HG02642 (cell line): ENCODE data around the gene ESRRG.

Experiments used
- ATAC-seq: cut with Tn5 transposase; IDR thresholded peaks from one replicate; pipeline ENCODE4 v1.9.1; 2021; ENCODE audit warnings: mild to moderate bottlenecking; ENCODE audit not compliant: unreplicated experiment, poor library complexity

Gene ESRRG

GRCh38 chr1:216587715-216588114 is 135.5 kb downstream of the ESRRG start:
- ATAC-seq = no peak

- no peak for ATAC-seq
These were observed 141.1 kb downstream of the ESRRG start for GRCh38 chr1:216582151-216582550.

GRCh38 chr1:216580538-216581057 is 142.6 kb downstream of the ESRRG start:
- no peak for ATAC-seq

- ATAC-seq = no peak
These were observed 146.8 kb downstream of the ESRRG start for GRCh38 chr1:216576234-216576937.

GRCh38 chr1:216566641-216567205 is 156.5 kb downstream of the ESRRG start:
- no peak for ATAC-seq

- ATAC-seq = no peak
These were observed 160.1 kb downstream of the ESRRG start for GRCh38 chr1:216563087-216563486.

GRCh38 chr1:216562383-216562782 is 160.8 kb downstream of the ESRRG start:
- ATAC-seq = no peak

- no peak for ATAC-seq
These were observed 162.7 kb downstream of the ESRRG start for GRCh38 chr1:216560527-216560926.

GRCh38 chr1:216559359-216559758 is 163.9 kb downstream of the ESRRG start:
- no peak for ATAC-seq

- no peak for ATAC-seq
These were observed 167.6 kb downstream of the ESRRG start for GRCh38 chr1:216555653-216556052.

GRCh38 chr1:216554934-216555333 is 168.3 kb downstream of the ESRRG start:
- no peak for ATAC-seq

- no peak for ATAC-seq
These were observed 169.5 kb downstream of the ESRRG start for GRCh38 chr1:216553766-216554165.

GRCh38 chr1:216553040-216553439 is 170.2 kb downstream of the ESRRG start:
- no peak for ATAC-seq

- ATAC-seq = no peak
These were observed 173.4 kb downstream of the ESRRG start for GRCh38 chr1:216549796-216550195.

GRCh38 chr1:216542741-216543140 is 180.5 kb downstream of the ESRRG start:
- no peak for ATAC-seq

GRCh38 chr1:216542263-216542662 is 181.0 kb downstream of the ESRRG start:
- ATAC-seq = no peak

GRCh38 chr1:216535751-216536150 is 187.5 kb downstream of the ESRRG start:
- no peak for ATAC-seq

- no peak for ATAC-seq
These were observed 188.2 kb downstream of the ESRRG start for GRCh38 chr1:216535059-216535458.

- no peak for ATAC-seq
These were observed 189.5 kb downstream of the ESRRG start for GRCh38 chr1:216533776-216534175.

- ATAC-seq = no peak
These were observed 190.9 kb downstream of the ESRRG start for GRCh38 chr1:216532251-216532798.
